GM20000 (cell line): ENCODE results near the gene CCDC201.

Source experiments
- DNase-seq: peaks from one replicate; pipeline ENCODE4 v3.0.0; 2012; ENCODE audit warnings: low spot score
- TF ChIP-seq, protein P1 (sequence below): IDR thresholded peaks from 2 replicates; pipeline ENCODE4 v1.5.1; 2012; ENCODE audit warnings: mild to moderate bottlenecking, control low read depth; ENCODE audit errors: extremely low read depth, missing control alignments

The CCDC201 gene

DNA sequence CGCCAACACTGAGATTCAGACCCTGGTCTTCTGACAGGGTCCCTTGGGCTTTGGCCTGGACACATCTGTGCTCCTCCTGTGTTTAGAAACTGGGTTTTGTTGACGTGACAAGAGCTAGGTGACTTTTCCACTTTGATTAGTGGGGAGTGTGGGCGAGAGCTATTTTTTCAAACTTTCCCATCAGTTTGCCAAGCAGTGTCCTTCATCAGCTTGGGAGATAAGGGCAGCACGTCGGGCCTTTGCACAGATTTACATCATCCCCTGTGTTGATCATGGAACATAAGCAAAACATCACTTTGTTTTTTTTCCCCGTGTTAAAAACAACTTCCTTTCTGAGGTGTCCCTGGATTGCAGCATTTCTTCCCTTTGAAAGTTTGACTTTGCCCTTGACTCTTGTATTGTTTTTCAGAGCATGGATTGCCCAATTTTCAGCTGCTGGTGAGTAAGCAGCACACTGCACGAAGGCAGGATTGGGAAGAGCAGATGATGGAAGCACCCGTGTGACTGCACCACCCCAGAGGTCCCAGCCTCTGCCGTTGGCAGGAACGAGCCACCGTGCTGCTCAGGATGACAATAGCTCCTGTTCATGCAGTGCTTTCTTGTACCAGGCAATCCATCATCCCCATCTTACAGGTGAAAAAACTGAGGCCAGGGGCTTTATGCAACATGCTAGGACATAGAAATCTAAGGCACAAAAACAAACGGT, 9.0 kb upstream of the CCDC201 start:
- TF ChIP-seq, protein P1, sequence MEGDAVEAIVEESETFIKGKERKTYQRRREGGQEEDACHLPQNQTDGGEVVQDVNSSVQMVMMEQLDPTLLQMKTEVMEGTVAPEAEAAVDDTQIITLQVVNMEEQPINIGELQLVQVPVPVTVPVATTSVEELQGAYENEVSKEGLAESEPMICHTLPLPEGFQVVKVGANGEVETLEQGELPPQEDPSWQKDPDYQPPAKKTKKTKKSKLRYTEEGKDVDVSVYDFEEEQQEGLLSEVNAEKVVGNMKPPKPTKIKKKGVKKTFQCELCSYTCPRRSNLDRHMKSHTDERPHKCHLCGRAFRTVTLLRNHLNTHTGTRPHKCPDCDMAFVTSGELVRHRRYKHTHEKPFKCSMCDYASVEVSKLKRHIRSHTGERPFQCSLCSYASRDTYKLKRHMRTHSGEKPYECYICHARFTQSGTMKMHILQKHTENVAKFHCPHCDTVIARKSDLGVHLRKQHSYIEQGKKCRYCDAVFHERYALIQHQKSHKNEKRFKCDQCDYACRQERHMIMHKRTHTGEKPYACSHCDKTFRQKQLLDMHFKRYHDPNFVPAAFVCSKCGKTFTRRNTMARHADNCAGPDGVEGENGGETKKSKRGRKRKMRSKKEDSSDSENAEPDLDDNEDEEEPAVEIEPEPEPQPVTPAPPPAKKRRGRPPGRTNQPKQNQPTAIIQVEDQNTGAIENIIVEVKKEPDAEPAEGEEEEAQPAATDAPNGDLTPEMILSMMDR: no peak
- no peak for DNase-seq

DNA sequence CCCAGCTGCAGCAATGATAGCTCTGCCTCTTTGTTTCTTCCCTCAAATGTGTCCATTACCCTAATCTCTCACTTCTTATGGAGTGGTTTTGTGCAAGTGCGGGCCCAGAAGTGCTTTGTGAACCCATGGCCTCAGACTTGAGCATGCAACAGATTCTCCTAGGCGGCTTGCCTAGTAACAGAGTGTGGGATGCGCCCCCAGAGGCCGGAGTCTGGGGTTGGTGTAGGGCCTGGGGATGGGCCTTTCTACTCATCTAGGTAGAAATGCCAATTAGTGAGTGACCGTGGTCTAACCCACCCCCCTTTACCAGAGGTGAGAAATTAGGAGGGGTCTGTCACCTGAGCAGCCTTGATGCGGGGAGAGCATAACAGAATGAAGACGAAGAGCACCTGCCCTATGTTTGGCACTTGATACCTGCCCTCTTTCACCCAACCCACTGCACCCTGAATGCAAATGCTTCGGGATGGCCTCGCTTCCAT, 8.4 kb upstream of the CCDC201 start:
- DNase-seq: no peak
- TF ChIP-seq, protein P1: no peak

DNA sequence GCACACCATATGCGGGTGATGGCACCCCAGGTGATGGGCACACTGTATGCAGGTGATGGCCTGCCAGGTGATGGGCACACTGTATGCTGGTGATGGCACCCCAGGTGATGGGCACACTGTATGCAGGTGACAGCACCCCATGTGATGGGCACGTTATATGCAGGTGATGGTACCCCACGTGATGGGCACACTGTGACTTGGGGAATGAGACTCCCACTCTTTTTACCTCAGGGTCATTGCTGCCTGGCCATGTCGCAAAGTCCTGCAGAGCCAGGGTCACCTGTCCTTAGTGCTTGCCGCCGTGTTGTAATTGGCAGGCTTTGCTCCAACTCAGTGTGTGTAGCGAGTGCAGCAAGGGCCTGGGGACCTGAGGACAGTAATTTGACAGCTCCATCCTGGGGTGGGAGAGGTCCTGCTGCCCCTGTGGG, 7.6 kb upstream of the CCDC201 start:
- TF ChIP-seq, protein P1: no peak

DNA sequence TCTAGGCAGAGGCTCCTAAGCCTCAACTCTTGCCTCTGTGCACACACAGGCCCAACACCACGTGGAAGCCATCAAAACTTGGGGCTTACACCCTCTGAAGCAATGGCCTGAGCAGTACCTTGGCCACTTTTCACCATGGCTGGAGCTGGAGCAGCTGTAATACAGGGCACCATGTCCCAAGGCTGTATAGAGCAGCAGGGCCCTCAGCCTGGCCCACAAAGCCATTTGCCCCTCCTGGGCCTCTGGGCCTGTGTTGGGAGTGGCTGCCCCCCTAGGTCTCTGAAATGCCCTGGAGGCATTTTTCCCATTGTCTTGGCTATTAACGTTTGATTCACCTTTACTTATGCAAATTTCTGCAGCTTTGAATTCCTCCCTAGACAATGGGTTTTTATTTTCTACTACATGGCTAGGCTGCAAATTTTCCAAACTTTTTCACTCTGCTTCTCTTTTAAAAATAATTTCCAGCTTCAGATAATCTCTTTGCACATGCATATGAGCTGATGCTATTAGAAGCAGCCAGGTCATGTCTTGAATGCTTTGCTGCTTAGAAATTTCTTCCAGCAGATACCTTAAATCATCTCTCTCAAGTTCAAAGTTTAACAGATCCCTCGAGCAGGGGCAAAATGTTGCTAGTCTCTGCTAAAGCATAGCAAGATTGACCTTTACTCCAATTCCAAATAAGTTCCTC, 5.7 kb upstream of the CCDC201 start:
- TF ChIP-seq, protein P1: no peak
- no peak for DNase-seq

More for the DNA sequence above, 7.6 kb upstream of the CCDC201 start:
- no peak for DNase-seq

DNA sequence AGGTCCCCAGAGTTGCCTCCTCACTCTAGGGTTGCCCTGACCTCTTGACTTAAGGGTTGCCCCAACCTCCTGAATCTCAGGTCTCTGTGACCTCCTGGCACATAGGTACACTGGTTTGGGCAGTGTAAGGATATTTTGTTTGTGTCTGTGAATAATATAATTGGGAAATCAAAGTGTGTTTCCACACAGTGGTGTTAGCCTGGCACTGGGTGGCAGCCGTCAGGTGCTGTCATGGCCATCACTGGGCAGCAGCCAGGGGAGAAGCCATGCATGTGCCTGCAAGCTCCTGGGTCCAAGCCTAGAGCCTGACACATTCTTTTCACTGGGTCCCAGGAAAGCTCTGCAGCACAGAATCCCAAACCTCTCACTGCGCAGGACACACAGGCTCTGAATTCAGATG, 3.6 kb upstream of the CCDC201 start:
- no peak for DNase-seq
- TF ChIP-seq, protein P1: no peak

DNA sequence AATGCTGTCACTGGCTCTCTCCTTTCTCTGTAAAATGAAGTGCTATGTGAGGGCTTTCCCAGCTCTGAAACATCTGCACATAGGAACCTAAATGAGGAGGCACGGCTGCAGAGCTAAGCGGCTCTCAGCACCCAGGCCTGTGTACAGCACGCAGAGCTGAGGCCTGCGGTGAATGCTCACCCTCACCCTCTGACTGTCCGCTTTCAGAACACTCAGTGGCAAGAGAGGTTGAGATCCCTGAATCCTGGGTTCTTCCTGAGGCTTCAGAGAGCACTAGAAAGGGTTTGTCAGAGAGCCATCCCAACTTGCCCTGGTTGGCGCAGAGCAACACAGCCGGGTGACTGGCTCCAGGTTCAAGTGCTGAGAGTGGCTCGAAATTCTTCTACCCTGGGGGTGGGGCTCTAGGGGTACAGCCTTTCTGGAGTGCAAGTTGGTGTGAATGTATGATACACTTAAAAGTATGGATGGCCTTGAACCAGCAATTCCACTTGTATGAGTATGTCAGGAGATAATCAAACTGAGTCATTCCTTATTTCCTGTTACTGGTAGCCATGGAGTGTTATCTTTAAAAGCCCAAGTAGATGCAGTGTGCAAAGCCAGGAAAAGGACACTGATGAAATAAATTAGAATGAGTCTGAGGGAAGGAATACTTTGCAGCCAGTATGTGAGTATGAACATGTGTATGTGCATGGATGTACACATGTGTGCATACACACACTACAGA, 1.7 kb upstream of the CCDC201 start:
- TF ChIP-seq, protein P1: no peak
- DNase-seq: no peak

DNA sequence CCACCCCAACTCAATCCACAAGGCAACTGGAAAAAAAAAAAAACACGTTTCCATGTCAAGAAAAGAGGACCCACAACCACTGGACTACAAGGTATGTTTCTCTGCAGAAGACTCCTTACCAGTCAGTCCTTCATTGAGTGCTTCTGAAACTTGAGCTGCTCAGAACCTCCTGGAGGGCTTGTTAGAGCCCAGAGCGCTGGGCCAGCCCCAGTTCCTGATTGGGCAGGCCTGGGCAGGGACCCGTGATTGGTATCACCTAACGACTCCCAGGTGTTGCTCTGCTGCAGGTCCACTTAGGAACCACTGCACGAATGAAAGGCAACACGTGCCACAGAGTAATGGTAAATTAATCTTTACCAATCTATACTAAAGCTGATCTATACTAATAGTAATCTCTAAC, 473 bp upstream of the CCDC201 start:
- TF ChIP-seq, protein P1: no peak
- DNase-seq: no peak
